ENCODE results near the gene ABCC4.

DNA sequence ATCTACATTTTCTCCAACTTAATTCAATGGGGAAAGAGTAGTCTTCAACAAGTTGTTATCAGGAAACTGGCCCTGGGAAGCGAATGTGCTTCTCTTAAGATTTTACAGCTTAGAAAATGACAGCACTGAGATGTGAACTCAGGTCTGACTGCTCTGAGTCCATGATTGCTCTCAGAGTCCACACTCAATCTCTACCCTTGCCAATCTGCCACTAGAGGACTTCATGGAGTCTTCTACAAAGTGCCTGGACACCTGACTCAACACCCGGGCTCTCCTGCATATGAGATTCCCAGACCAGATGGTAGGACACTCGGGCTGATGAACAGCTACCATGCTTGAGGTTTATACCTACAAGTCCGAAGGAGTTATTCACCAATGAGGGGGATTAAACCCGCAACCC lies 74.8 kb downstream of the ABCC4 start:
- TF ChIP-seq SRF (CRISPR knock-in tag; IDR thresholded peaks at IDR 0.05) (no peak), ZNF347 (CRISPR knock-in tag; IDR thresholded peaks at IDR 0.05; ENCODE audit: low read depth) (no peak)

All from K562 (cell line).